ACHN (cell line): Measurements from ENCODE around the gene SLC6A13.
A peak's percentile ranks its signal among the peaks of the same experiment; 100 is the strongest.
"Not testable (repeated sequence)": the region's sequence is repeated elsewhere in the genome, so short reads cannot be mapped to it uniquely, and the experiment has no call there.

Source experiments
- DNase-seq: peaks from one replicate; pipeline ENCODE4 v3.0.0-alpha.2; 2015
- in situ Hi-C: cut with HindIII; loops from 2 replicates; pipeline ENCODE4 v1.10.0; 2017; ENCODE audit warnings: low sequenced_read_pairs, low pct_ligation_motif_present, low pct_unique_long_range_greater_than_20kb

The SLC6A13 gene

GRCh38 chr12:191541-191940 lies 71.1 kb downstream of the SLC6A13 start:
- in situ Hi-C loops: no loop called here
- DNase-seq: no peak

- in situ Hi-C loops: no loop called here
- no peak for DNase-seq
These were observed 71.8 kb downstream of the SLC6A13 start for GRCh38 chr12:190881-191280.

GRCh38 chr12:189622-189962 lies 73.0 kb downstream of the SLC6A13 start:
- no peak for DNase-seq
- in situ Hi-C loops: no loop called here

- in situ Hi-C loops: no loop called here
- peak; percentile 75 for DNase-seq
These were observed 73.6 kb downstream of the SLC6A13 start for GRCh38 chr12:188910-189621.

- in situ Hi-C loops, DNase-seq: not testable (repeated sequence)
These were observed 74.4 kb downstream of the SLC6A13 start for GRCh38 chr12:187986-188909.

- in situ Hi-C loops: no loop called here
These were observed 76.5 kb downstream of the SLC6A13 start for GRCh38 chr12:186006-186625.

GRCh38 chr12:185576-185955 lies 77.1 kb downstream of the SLC6A13 start:
- no peak for DNase-seq
- in situ Hi-C loops: no loop called here

More at GRCh38 chr12:186006-186625, 76.5 kb downstream of the SLC6A13 start:
- DNase-seq: no peak

GRCh38 chr12:184811-185575 lies 77.6 kb downstream of the SLC6A13 start:
- no peak for DNase-seq
- in situ Hi-C loops: no loop called here

GRCh38 chr12:182381-182892 lies 80.2 kb downstream of the SLC6A13 start:
- peak; percentile 77 for DNase-seq
- in situ Hi-C loops: no loop called here

- in situ Hi-C loops: no loop called here
These were observed 80.7 kb downstream of the SLC6A13 start for GRCh38 chr12:181921-182320.

GRCh38 chr12:180445-180844 lies 82.2 kb downstream of the SLC6A13 start:
- no peak for DNase-seq
- in situ Hi-C loops: no loop called here

More at GRCh38 chr12:181921-182320, 80.7 kb downstream of the SLC6A13 start:
- DNase-seq: no peak

- no peak for DNase-seq
- in situ Hi-C loops: no loop called here
These were observed 82.8 kb downstream of the SLC6A13 start for GRCh38 chr12:179885-180284.

GRCh38 chr12:179131-179884 lies 83.3 kb downstream of the SLC6A13 start:
- no peak for DNase-seq
- in situ Hi-C loops: no loop called here

GRCh38 chr12:178829-179109 lies 83.9 kb downstream of the SLC6A13 start:
- in situ Hi-C loops: no loop called here
- DNase-seq: no peak

- no peak for DNase-seq
- in situ Hi-C loops: no loop called here
These were observed 84.4 kb downstream of the SLC6A13 start for GRCh38 chr12:177980-178828.

GRCh38 chr12:177336-177979 lies 85.2 kb downstream of the SLC6A13 start:
- in situ Hi-C loops: no loop called here
- DNase-seq: no peak
